Ishikawa (cell line): ENCODE measurements around the gene PLPP4.

ENCODE experiments used
- EP300 ChIP-seq: IDR thresholded peaks from 2 replicates; pipeline ENCODE4 v1.6.1; 2012; ENCODE audit warnings: borderline replicate concordance
- FOXM1 ChIP-seq: IDR thresholded peaks from 2 replicates; pipeline ENCODE4 v1.6.1; 2012; ENCODE audit warnings: low read depth, borderline replicate concordance

DNA sequence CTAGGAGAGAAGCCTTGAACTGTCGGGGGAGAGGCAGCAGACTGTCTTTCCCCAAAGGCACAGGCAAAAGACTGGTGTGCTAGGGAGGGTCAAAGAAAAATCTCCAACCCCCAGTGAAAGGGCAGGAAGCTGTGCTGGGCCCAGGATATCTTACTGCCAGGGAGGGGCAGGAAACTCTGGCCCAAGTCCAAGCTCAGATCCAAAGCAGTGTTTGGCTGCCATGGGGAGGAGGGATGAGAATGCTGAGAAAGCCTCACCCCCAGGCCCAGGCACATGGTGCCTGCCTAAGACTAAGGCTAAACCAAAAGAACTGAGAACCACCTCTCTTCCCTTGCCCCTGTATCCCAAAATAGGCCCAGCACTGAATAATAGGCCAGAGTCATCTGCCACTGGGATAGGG lies 171.2 kb downstream of the PLPP4 start:
- no peak for TF ChIP-seq FOXM1
- TF ChIP-seq EP300: no peak
